ENCODE results near the gene OR52A1.

GRCh38 chr11:5117588-5117987, 37.0 kb downstream of the OR52A1 start:
- TF ChIP-seq, protein P1, sequence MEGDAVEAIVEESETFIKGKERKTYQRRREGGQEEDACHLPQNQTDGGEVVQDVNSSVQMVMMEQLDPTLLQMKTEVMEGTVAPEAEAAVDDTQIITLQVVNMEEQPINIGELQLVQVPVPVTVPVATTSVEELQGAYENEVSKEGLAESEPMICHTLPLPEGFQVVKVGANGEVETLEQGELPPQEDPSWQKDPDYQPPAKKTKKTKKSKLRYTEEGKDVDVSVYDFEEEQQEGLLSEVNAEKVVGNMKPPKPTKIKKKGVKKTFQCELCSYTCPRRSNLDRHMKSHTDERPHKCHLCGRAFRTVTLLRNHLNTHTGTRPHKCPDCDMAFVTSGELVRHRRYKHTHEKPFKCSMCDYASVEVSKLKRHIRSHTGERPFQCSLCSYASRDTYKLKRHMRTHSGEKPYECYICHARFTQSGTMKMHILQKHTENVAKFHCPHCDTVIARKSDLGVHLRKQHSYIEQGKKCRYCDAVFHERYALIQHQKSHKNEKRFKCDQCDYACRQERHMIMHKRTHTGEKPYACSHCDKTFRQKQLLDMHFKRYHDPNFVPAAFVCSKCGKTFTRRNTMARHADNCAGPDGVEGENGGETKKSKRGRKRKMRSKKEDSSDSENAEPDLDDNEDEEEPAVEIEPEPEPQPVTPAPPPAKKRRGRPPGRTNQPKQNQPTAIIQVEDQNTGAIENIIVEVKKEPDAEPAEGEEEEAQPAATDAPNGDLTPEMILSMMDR (conservative IDR thresholded peaks at IDR 0.05; ENCODE audit: low read depth, low read length) = no peak
- TF ChIP-seq SMC3 (IDR thresholded peaks at IDR 0.05; ENCODE audit: low read depth, low read length) (no peak), POLR2A (IDR thresholded peaks at IDR 0.05; ENCODE audit: low read depth, low read length) (no peak), RCOR1 (IDR thresholded peaks at IDR 0.05; ENCODE audit: insufficient replicate concordance, low read length) (no peak), RAD21 (IDR thresholded peaks at IDR 0.05; ENCODE audit: low read length) (no peak), FOS (IDR thresholded peaks at IDR 0.05; ENCODE audit: low read depth, low read length) (no peak), ELK1 (IDR thresholded peaks at IDR 0.05; ENCODE audit: borderline replicate concordance, low read depth, low read length) (no peak), NFE2L2 (IDR thresholded peaks at IDR 0.05; ENCODE audit: low read depth, low read length) (no peak)
- TF ChIP-seq, protein P2, sequence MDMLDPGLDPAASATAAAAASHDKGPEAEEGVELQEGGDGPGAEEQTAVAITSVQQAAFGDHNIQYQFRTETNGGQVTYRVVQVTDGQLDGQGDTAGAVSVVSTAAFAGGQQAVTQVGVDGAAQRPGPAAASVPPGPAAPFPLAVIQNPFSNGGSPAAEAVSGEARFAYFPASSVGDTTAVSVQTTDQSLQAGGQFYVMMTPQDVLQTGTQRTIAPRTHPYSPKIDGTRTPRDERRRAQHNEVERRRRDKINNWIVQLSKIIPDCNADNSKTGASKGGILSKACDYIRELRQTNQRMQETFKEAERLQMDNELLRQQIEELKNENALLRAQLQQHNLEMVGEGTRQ (IDR thresholded peaks at IDR 0.05; ENCODE audit: low read depth, low read length) = no peak
